ENCODE data around the gene ENTPD7. TPM values are rescaled to one million over a fixed set of nuclear protein-coding genes. Genes with fewer than 3 reads are reported as not detected.
"Not testable (repeated sequence)": the region's sequence is repeated elsewhere in the genome, so short reads cannot be mapped to it uniquely, and the experiment has no call there.

The ENTPD7 gene
- total RNA-seq, 1 donor from 2014 or later: 7.5 TPM

- Mint-ChIP-seq H3K4me1 (ENCODE audit: low read depth) (peaks cover 12% of the 10 kb centered on the region), H3K36me3 (ENCODE audit: low read depth) (peaks cover 85% of the 10 kb centered on the region), H3K4me3 (ENCODE audit: low read depth) (no peak overlapping the region), H3K9me3 (peaks cover 24% of the 10 kb centered on the region), H3K27ac (peak overlapping the region; percentile 18), H3K27me3 (ENCODE audit: low read depth) (no peaks in the 10 kb centered on the region)
- intact Hi-C loops (cut with micrococcal nuclease): no loop called here
- no peak for DNase-seq (ENCODE audit: low spot score)
Measured at GRCh38 chr10:99743841-99744240, 84.5 kb downstream of the ENTPD7 start.

GRCh38 chr10:99746166-99746565 is 86.9 kb downstream of the ENTPD7 start:
- H3K27ac Mint-ChIP-seq; H3K27me3 Mint-ChIP-seq (ENCODE audit: low read depth); H3K9me3 Mint-ChIP-seq; DNase-seq (ENCODE audit: low spot score); H3K4me3 Mint-ChIP-seq (ENCODE audit: low read depth); intact Hi-C loops (cut with micrococcal nuclease): not testable (repeated sequence)
- H3K4me1 Mint-ChIP-seq (ENCODE audit: low read depth): peaks cover 12% of the 10 kb centered on the region
- H3K36me3 Mint-ChIP-seq (ENCODE audit: low read depth): peaks cover 78% of the 10 kb centered on the region

GRCh38 chr10:99748823-99749451 is 89.6 kb downstream of the ENTPD7 start:
- peaks cover 7% of the 10 kb centered on the region for H3K4me1 Mint-ChIP-seq (ENCODE audit: low read depth)
- no peaks in the 10 kb centered on the region for H3K27me3 Mint-ChIP-seq (ENCODE audit: low read depth)
- H3K9me3 Mint-ChIP-seq: no peaks in the 10 kb centered on the region
- H3K36me3 Mint-ChIP-seq (ENCODE audit: low read depth): peaks cover 58% of the 10 kb centered on the region
- intact Hi-C loops (cut with micrococcal nuclease): no loop called here
- DNase-seq (ENCODE audit: low spot score): no peak
- no peak overlapping the region for H3K27ac Mint-ChIP-seq
- no peak overlapping the region for H3K4me3 Mint-ChIP-seq (ENCODE audit: low read depth)

GRCh38 chr10:99750641-99751040 is 91.3 kb downstream of the ENTPD7 start:
- Mint-ChIP-seq H3K36me3 (ENCODE audit: low read depth) (peaks cover 60% of the 10 kb centered on the region), H3K4me1 (ENCODE audit: low read depth) (peaks cover 3% of the 10 kb centered on the region), H3K9me3 (no peaks in the 10 kb centered on the region), H3K27ac (no peak overlapping the region), H3K4me3 (ENCODE audit: low read depth) (no peak overlapping the region), H3K27me3 (ENCODE audit: low read depth) (no peaks in the 10 kb centered on the region)
- intact Hi-C loops (cut with micrococcal nuclease): no loop called here
- DNase-seq (ENCODE audit: low spot score): no peak

GRCh38 chr10:99754670-99755069 is 95.4 kb downstream of the ENTPD7 start:
- H3K4me1 Mint-ChIP-seq (ENCODE audit: low read depth): no peaks in the 10 kb centered on the region
- DNase-seq (ENCODE audit: low spot score): no peak
- H3K27me3 Mint-ChIP-seq (ENCODE audit: low read depth): no peaks in the 10 kb centered on the region
- H3K27ac Mint-ChIP-seq: no peak overlapping the region
- intact Hi-C loops (cut with micrococcal nuclease): no loop called here
- no peak overlapping the region for H3K4me3 Mint-ChIP-seq (ENCODE audit: low read depth)
- peaks cover 59% of the 10 kb centered on the region for H3K36me3 Mint-ChIP-seq (ENCODE audit: low read depth)
- H3K9me3 Mint-ChIP-seq: no peaks in the 10 kb centered on the region

Other genes with a start within 250 kb of the ENTPD7 start
- 30.1 and 35.1 TPM in 2 replicates for gene GOT1, start 228.9 kb upstream of the ENTPD7 start, total RNA-seq
- gene NKX2-3, start 126.6 kb upstream of the ENTPD7 start, total RNA-seq: not detected in 2 replicates
- gene SLC25A28, start 39.1 kb upstream of the ENTPD7 start, total RNA-seq: 45.0 and 46.5 TPM in 2 replicates
- gene COX15, start 72.6 kb downstream of the ENTPD7 start, total RNA-seq: 33.9 and 35.2 TPM in 2 replicates
- 34.4 and 35.5 TPM in 2 replicates for gene CUTC, start 72.7 kb downstream of the ENTPD7 start, total RNA-seq
- 0.87 and 1.1 TPM in 2 replicates for gene ABCC2, start 123.1 kb downstream of the ENTPD7 start, total RNA-seq

Measured in activated T-helper 2 cell treated with anti-CD3 and anti-CD28 coated beads, Interferon-gamma antibody, Interleukin-2, Interleukin-4, amounts not matched to agents 10 μg/mL and 5 μg/mL and 100 μg/mL, durations not matched to agents 14 hours and 24 hours and 36 hours (primary cell).